Endothelial cell of umbilical vein (primary cell): ENCODE results near the gene CAT. TPM values are rescaled to one million over a fixed set of nuclear protein-coding genes. Genes with fewer than 3 reads are reported as not detected.

Experiments
- BruUV-seq: library from RNA; stranded (reverse); fragments of 400-500 nt; replicated peaks from 2 replicates; lab custom pipeline; 2021; lab: Mats Ljungman, UMichigan
- CTCF ChIA-PET: fragments of 300-600, 350-600 bp; sonication (Branson Sonifier 250); formaldehyde crosslinking; loops from one replicate; lab custom pipeline; 2021; ENCODE audit warnings: antibody characterized with exemption, inconsistent platforms; lab: Charles Lee
- POLR2A ChIA-PET: fragments of 300-600, 350-600 bp; sonication (Branson Sonifier 250); formaldehyde crosslinking; loops from one replicate; lab custom pipeline; 2021; ENCODE audit warnings: antibody characterized with exemption, inconsistent platforms; lab: Charles Lee
- DNase-seq: peaks from one replicate; pipeline ENCODE4 v3.0.0-alpha.2; 2011; ENCODE audit warnings: low read depth, low spot score
- FAIRE-seq: peaks from 2 replicates; lab custom pipeline; 2011; peaks lifted over from hg19 to GRCh38; lab: Jason Lieb, UNC
- H2AFZ ChIP-seq: 2 replicates; pipeline ENCODE4 v1.6.0; 2012; ENCODE audit warnings: low read depth, low read length, control low read depth, inconsistent platforms
- H3K27ac ChIP-seq: 2 replicates; pipeline ENCODE4 v1.5.1; 2011; ENCODE audit warnings: low read depth, mild to moderate bottlenecking, control low read depth, low read length, moderate library complexity; ENCODE audit not compliant: insufficient read depth
- H3K27me3 ChIP-seq, 2 experiments: 2 replicates each; pipeline versions ENCODE4 v1.6.0 to v1.6.1; 2011; ENCODE audit warnings: low read length in 2 of 2, mixed read lengths in 1 of 2; ENCODE audit not compliant: control insufficient read depth in 2 of 2, insufficient read depth in 2 of 2
- H3K36me3 ChIP-seq, 2 experiments: 2 replicates in 1 of 2; 3 replicates in 1 of 2; pipeline ENCODE4 v1.5.1; 2011; ENCODE audit warnings: low read length in 2 of 2, mild to moderate bottlenecking in 1 of 2, moderate library complexity in 1 of 2; ENCODE audit not compliant: control insufficient read depth in 2 of 2, insufficient read depth in 2 of 2; ENCODE audit errors: extremely low read depth in 1 of 2
- H3K4me1 ChIP-seq: 3 replicates; pipeline ENCODE4 v1.5.1; 2011; ENCODE audit warnings: mild to moderate bottlenecking, low read length; ENCODE audit not compliant: control insufficient read depth, insufficient read depth; ENCODE audit errors: extremely low read depth
- H3K4me2 ChIP-seq: 2 replicates; pipeline ENCODE4 v1.6.1; 2011; ENCODE audit warnings: low read length, control low read depth, mixed read lengths; ENCODE audit not compliant: insufficient read depth
- H3K4me3 ChIP-seq, 3 experiments: fragments of 200-600 bp in 1 of 3; sonication (generic), shearing (Covaris generic) in 1 of 3; replicated peaks in 1 of 3; 2 replicates each; pipeline ENCODE4 v1.5.1; 2011 to 2016; ENCODE audit warnings: control low read depth in 3 of 3, low read length in 3 of 3, mild to moderate bottlenecking in 2 of 3, inconsistent platforms in 1 of 3, low read depth in 1 of 3, moderate library complexity in 1 of 3; ENCODE audit not compliant: insufficient read depth in 1 of 3
- H3K79me2 ChIP-seq: 2 replicates; pipeline ENCODE4 v1.6.0; 2012; ENCODE audit warnings: low read length, inconsistent platforms; ENCODE audit not compliant: control insufficient read depth, insufficient read depth
- H3K9ac ChIP-seq: replicated peaks from 2 replicates; pipeline ENCODE3; 2011; ENCODE audit warnings: low read length, control low read depth; ENCODE audit not compliant: insufficient read depth; ENCODE audit errors: extremely low read depth
- H3K9me1 ChIP-seq: replicated peaks from 3 replicates; pipeline ENCODE4 v1.6.0; 2011; ENCODE audit warnings: mild to moderate bottlenecking, low read length; ENCODE audit not compliant: control insufficient read depth, insufficient read depth; ENCODE audit errors: extremely low read depth
- H3K9me3 ChIP-seq: replicated peaks from 2 replicates; pipeline ENCODE4 v1.5.1; 2012; ENCODE audit warnings: low read length, inconsistent platforms; ENCODE audit not compliant: control insufficient read depth, insufficient read depth
- H4K20me1 ChIP-seq: replicated peaks from 2 replicates; pipeline ENCODE3; 2011; ENCODE audit warnings: mild to moderate bottlenecking, low read length; ENCODE audit not compliant: control insufficient read depth, insufficient read depth; ENCODE audit errors: extremely low read depth
- CTCF ChIP-seq, 2 donors: IDR thresholded peaks; 1 replicate in 1 of 2; 2 replicates in 1 of 2; pipeline ENCODE4 v1.5.1; 2011; ENCODE audit warnings: low read length in 2 of 2, mild to moderate bottlenecking in 2 of 2, moderate library complexity in 2 of 2, control low read depth in 1 of 2, inconsistent platforms in 1 of 2, low read depth in 1 of 2; ENCODE audit not compliant: insufficient read depth in 1 of 2; ENCODE audit errors: extremely low read depth in 1 of 2
- EZH2 ChIP-seq: IDR thresholded peaks from 2 replicates; pipeline ENCODE4 v1.6.1; 2012; ENCODE audit warnings: borderline replicate concordance, low read depth, mild to moderate bottlenecking, moderate library complexity, low read length, inconsistent platforms; ENCODE audit not compliant: severe bottlenecking
- FOS ChIP-seq: IDR thresholded peaks from 2 replicates; pipeline ENCODE4 v1.6.1; 2011; ENCODE audit warnings: mild to moderate bottlenecking, low read length, moderate library complexity, borderline replicate concordance; ENCODE audit not compliant: insufficient read depth
- GATA2 ChIP-seq: IDR thresholded peaks from 2 replicates; pipeline ENCODE4 v1.7.0; 2011; ENCODE audit warnings: low read depth, mild to moderate bottlenecking, moderate library complexity, mixed read lengths, low read length; ENCODE audit not compliant: insufficient read length, insufficient read depth
- JUN ChIP-seq: IDR thresholded peaks from 2 replicates; pipeline ENCODE4 v1.6.1; 2011; ENCODE audit warnings: borderline replicate concordance, low read depth; ENCODE audit not compliant: insufficient read length, insufficient read depth
- MAX ChIP-seq: IDR thresholded peaks from 2 replicates; pipeline ENCODE4 v1.6.1; 2011; ENCODE audit not compliant: insufficient read depth, insufficient read length
- MYC ChIP-seq: IDR thresholded peaks from one replicate; pipeline ENCODE4 v1.6.1; 2011; ENCODE audit warnings: mild to moderate bottlenecking, low read depth, low read length
- POLR2A ChIP-seq: IDR thresholded peaks from 2 replicates; pipeline ENCODE4 v1.6.1; 2012; ENCODE audit warnings: low read depth, mild to moderate bottlenecking, control low read depth, low read length
- POLR2AphosphoS5 ChIP-seq: IDR thresholded peaks from 2 replicates; pipeline ENCODE4 v1.6.1; 2012; ENCODE audit warnings: low read depth, mild to moderate bottlenecking, control low read depth, low read length, moderate library complexity; ENCODE audit not compliant: insufficient read depth
- dilution Hi-C: fragments of 300-500 bp; cut with MboI; formaldehyde crosslinking; loops from one replicate; pipeline ENCODE4 v1.15.0; 2019; ENCODE audit warnings: low sequenced_read_pairs; ENCODE audit not compliant: extremely low pct_ligation_motif_present
- intact Hi-C: fragments of 100-400 bp; cut with micrococcal nuclease; formaldehyde crosslinking; loops from one replicate; pipeline ENCODE4 v1.10.0; 2022
- polyA plus RNA-seq, 4 experiments: library from polyadenylated mRNA; depleted of rRNA in 3 of 4; stranded (reverse) in 3 of 4; unstranded in 1 of 4; fragments of >200 nt; gene quantifications; 2 replicates each; pipeline versions ENCODE4 v1.2.1 to v1.2.3, GENCODE V29; 2011 to 2012; ENCODE audit warnings: missing spikeins in 1 of 4
- total RNA-seq: library from RNA; stranded (reverse); gene quantifications from 2 replicates; pipeline ENCODE4 v1.2.3, GENCODE V29; 2021

CAT gene
- total and polyA plus RNA-seq, 2 donors (not counting 3 experiments of a cell fraction or from before 2014, with no cell fraction given) = 32.7 to 50.5 TPM

- Histone ChIP-seq H3K4me2 (no peak overlapping the region), H3K36me3 (no peaks in the 10 kb centered on the region), H3K4me3 (no peak overlapping the region), H3K9me1 (no peaks in the 10 kb centered on the region), H3K9me3 (no peaks in the 10 kb centered on the region), H4K20me1 (no peaks in the 10 kb centered on the region), H3K4me1 (no peaks in the 10 kb centered on the region), H2AFZ (no peak overlapping the region), H3K27ac (no peak overlapping the region), H3K79me2 (no peaks in the 10 kb centered on the region), H3K9ac (no peak overlapping the region), H3K27me3 (peaks cover 0 to 2% of the 10 kb centered on the region in 2 experiments)
- ChIA-PET POLR2A (no interaction called here), CTCF (interaction anchor here (0.9 kb wide), 1 partner anchor 872 kb away, joined by 3 read pairs; no protein-coding TSS in a partner anchor)
- no TSS peak for BruUV-seq
- intact Hi-C loops (no loop called here), dilution Hi-C loops (no loop called here)
- DNase-seq (no peak), FAIRE-seq (no peak)
- TF ChIP-seq GATA2 (no peak), MAX (no peak), MYC (no peak), CTCF (IDR thresholded peaks at IDR 0.05; ENCODE audit: extremely low read depth in 1 of 2, insufficient read depth in 1 of 2, low read depth in 1 of 2, low read length in 2 of 2) (no peak), JUN (no peak), EZH2 (no peak), FOS (no peak), POLR2A (no peak), POLR2AphosphoS5 (no peak)
Observed at GRCh38 chr11:34519595-34520235, 81.0 kb downstream of the CAT start.
